AG10803 (cell line): ENCODE data around the gene THPO.

Experiments
- DNase-seq: peaks from one replicate; pipeline ENCODE4 v3.0.0; 2010; ENCODE audit warnings: low read depth
- H3K4me3 ChIP-seq: 2 replicates; pipeline ENCODE4 v1.5.1; 2011; ENCODE audit warnings: mild to moderate bottlenecking, low read length, control low read depth
- CTCF ChIP-seq: conservative IDR thresholded peaks from 2 replicates; pipeline ENCODE4 v1.5.1; 2011; ENCODE audit warnings: mild to moderate bottlenecking, low read length, control low read depth, inconsistent platforms

THPO gene

GRCh38 chr3:184353546-184353941 lies 24.5 kb downstream of the THPO start:
- DNase-seq: no peak
- H3K4me3 ChIP-seq: no peak overlapping the region
- TF ChIP-seq CTCF: no peak

- no peak overlapping the region for H3K4me3 ChIP-seq
- TF ChIP-seq CTCF: no peak
- DNase-seq: no peak
These were observed 25.0 kb downstream of the THPO start for GRCh38 chr3:184352897-184353545.

GRCh38 chr3:184352149-184352785 lies 25.7 kb downstream of the THPO start:
- no peak overlapping the region for H3K4me3 ChIP-seq
- no peak for DNase-seq
- TF ChIP-seq CTCF: no peak

- no peak for DNase-seq
- no peak for TF ChIP-seq CTCF
- no peak overlapping the region for H3K4me3 ChIP-seq
These were observed 26.4 kb downstream of the THPO start for GRCh38 chr3:184351511-184352148.

- no peak for TF ChIP-seq CTCF
- DNase-seq: no peak
- H3K4me3 ChIP-seq: no peak overlapping the region
These were observed 27.4 kb downstream of the THPO start for GRCh38 chr3:184350618-184351017.

- TF ChIP-seq CTCF: no peak
- DNase-seq: no peak
- no peak overlapping the region for H3K4me3 ChIP-seq
These were observed 28.2 kb downstream of the THPO start for GRCh38 chr3:184349563-184350470.
